ENCODE data around the gene SMIM10L2A.

The SMIM10L2A gene

DNA sequence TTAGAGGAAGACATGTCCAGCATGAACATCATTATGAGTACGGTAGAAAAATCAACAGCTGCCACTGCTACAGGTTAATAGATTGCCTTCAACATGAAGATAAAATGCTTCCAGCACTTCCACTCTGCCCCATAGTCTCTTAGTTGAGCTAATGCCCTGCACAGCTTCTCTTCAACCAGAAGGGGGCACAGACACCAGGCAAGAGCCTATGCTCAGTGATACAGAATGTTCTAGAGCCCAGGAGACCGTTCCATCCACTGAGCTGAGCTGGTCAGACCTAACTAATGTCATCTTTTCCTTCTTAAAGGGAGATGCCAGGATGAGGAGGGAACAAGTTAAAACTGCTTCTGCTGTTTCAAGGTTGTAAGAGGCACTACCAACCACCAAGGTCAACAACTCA is 42.2 kb downstream of the SMIM10L2A start:
- H3K4me3 Mint-ChIP-seq, result no peak overlapping the region
- no peaks in the 10 kb centered on the region for H3K36me3 Mint-ChIP-seq
- H3K9me3 Mint-ChIP-seq (ENCODE audit: low read depth), result no peaks in the 10 kb centered on the region
- H3K27ac Mint-ChIP-seq, result no peak overlapping the region
- H3K4me1 Mint-ChIP-seq (ENCODE audit: low read depth), result no peaks in the 10 kb centered on the region
- H3K27me3 Mint-ChIP-seq, result no peaks in the 10 kb centered on the region

DNA sequence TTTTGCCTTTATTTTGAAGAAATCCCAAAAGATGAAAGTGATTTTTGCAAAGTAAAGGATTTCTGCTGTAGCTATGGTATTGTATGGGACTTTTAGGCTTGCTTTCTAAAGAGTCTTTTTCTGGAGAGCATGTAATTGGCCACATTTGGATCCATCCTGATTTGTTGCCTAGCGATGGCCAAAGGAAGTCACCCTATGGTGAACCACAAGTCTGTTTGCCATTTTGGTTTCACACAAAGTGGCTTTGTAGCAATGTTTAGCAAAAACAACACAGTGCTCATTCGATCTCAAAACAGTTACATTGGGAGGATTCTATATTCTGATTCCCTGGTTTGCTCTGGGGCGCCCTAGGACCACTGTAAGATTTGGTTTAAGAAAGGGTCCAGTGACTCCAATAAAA is 54.6 kb downstream of the SMIM10L2A start:
- Mint-ChIP-seq H3K9me3 (ENCODE audit: low read depth) (no peaks in the 10 kb centered on the region), H3K27me3 (no peaks in the 10 kb centered on the region), H3K4me3 (no peak overlapping the region), H3K27ac (no peak overlapping the region), H3K36me3 (no peaks in the 10 kb centered on the region), H3K4me1 (ENCODE audit: low read depth) (peaks cover 3% of the 10 kb centered on the region)

DNA sequence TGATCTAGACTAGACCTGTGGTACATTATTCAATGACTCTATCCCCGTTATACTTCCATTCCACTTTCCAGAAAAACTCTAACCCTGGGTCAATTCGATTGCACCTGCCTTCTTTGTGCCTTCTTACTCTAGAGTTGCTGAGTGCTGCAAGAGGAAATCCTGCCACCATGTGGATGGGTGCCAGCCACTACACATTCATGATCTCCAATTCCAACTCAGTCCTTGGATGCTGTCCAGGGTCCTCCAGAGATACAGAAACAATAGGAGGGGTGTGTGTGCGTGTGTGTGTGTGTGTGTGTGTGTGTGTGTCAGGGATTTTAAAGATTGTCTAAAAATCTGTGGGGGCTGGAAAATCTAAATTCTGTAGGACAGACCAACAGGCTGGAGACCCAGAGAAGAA is 55.8 kb downstream of the SMIM10L2A start:
- Mint-ChIP-seq H3K36me3 (no peaks in the 10 kb centered on the region), H3K9me3 (ENCODE audit: low read depth) (no peaks in the 10 kb centered on the region), H3K27me3 (no peaks in the 10 kb centered on the region), H3K27ac (no peak overlapping the region), H3K4me3 (no peak overlapping the region), H3K4me1 (ENCODE audit: low read depth) (peaks cover 3% of the 10 kb centered on the region)

Measured in activated naive CD8-positive, alpha-beta T cell (primary cell).